SK-N-SH (cell line): ENCODE measurements around the gene RAB27B.

ENCODE experiments used
- CTCF ChIP-seq: fragments of 200-600 bp; sonication (generic); IDR thresholded peaks from 2 replicates; pipeline ENCODE4 v1.6.1; 2017; ENCODE audit warnings: antibody characterized with exemption, mild to moderate bottlenecking, moderate library complexity
- ELF1 ChIP-seq: IDR thresholded peaks from 2 replicates; pipeline ENCODE4 v1.4.0; 2012
- GABPA ChIP-seq: IDR thresholded peaks from 2 replicates; pipeline ENCODE4 v1.4.0; 2012; ENCODE audit warnings: low read depth, mild to moderate bottlenecking
- POLR2AphosphoS5 ChIP-seq: IDR thresholded peaks from 2 replicates; pipeline ENCODE4 v1.6.1; 2012; ENCODE audit warnings: low read depth, low read length

- TF ChIP-seq CTCF: no peak
- TF ChIP-seq GABPA: no peak
- TF ChIP-seq ELF1: no peak
- no peak for TF ChIP-seq POLR2AphosphoS5
Observed at GRCh38 chr18:54787616-54788015, 40.7 kb upstream of the RAB27B start.
